Karpas-422 (cell line): Measurements from ENCODE around the gene ROR2. TPM values are rescaled to one million over a fixed set of nuclear protein-coding genes. Genes with fewer than 3 reads are reported as not detected.

Experiments used
- DNase-seq: peaks from one replicate; pipeline ENCODE4 v3.0.0-alpha.2; 2015
- H2AFZ ChIP-seq: fragments of 200-600 bp; sonication (generic); 2 replicates; pipeline ENCODE4 v1.6.1; 2014; ENCODE audit warnings: antibody characterized with exemption, low read length, mixed read lengths
- H3K27ac ChIP-seq: fragments of 200-600 bp; sonication (generic); 2 replicates; pipeline ENCODE4 v1.5.1; 2014; ENCODE audit warnings: mild to moderate bottlenecking, low read length, moderate library complexity
- H3K27me3 ChIP-seq: fragments of 200-600 bp; sonication (generic); 2 replicates; pipeline ENCODE4 v1.6.1; 2014; ENCODE audit warnings: low read length, mixed read lengths
- H3K36me3 ChIP-seq: fragments of 200-600 bp; sonication (generic); 2 replicates; pipeline ENCODE4 v1.6.1; 2014; ENCODE audit warnings: low read length, mixed read lengths; ENCODE audit not compliant: insufficient read depth
- H3K4me1 ChIP-seq: fragments of 200-600 bp; sonication (generic); 2 replicates; pipeline ENCODE4 v1.6.1; 2014; ENCODE audit warnings: mild to moderate bottlenecking, low read length, mixed read lengths
- H3K4me2 ChIP-seq: fragments of 200-600 bp; sonication (generic); 2 replicates; pipeline ENCODE4 v1.6.1; 2014; ENCODE audit warnings: low read length, low read depth, mild to moderate bottlenecking; ENCODE audit not compliant: poor library complexity, severe bottlenecking
- H3K4me3 ChIP-seq: fragments of 200-600 bp; sonication (generic); 2 replicates; pipeline ENCODE4 v1.5.1; 2014; ENCODE audit warnings: mild to moderate bottlenecking, antibody characterized with exemption, low read length, mixed read lengths
- H3K79me2 ChIP-seq: fragments of 200-600 bp; sonication (generic); 2 replicates; pipeline ENCODE4 v1.6.1; 2014; ENCODE audit warnings: mild to moderate bottlenecking, low read length, mixed read lengths
- H3K9ac ChIP-seq: fragments of 200-600 bp; sonication (generic); 2 replicates; pipeline ENCODE4 v1.6.0; 2014; ENCODE audit warnings: low read length
- H3K9me2 ChIP-seq: fragments of 200-600 bp; sonication (generic), shearing (Covaris generic); replicated peaks from 2 replicates; pipeline ENCODE4 v1.6.0; 2014; ENCODE audit warnings: mild to moderate bottlenecking, low read length, moderate library complexity; ENCODE audit not compliant: insufficient read depth
- H3K9me3 ChIP-seq: fragments of 300-700, 200-600 bp; sonication (generic); 2 replicates; pipeline ENCODE4 v1.6.1; 2014; ENCODE audit warnings: low read length, mixed read lengths
- H4K20me1 ChIP-seq: fragments of 200-600 bp; sonication (generic); 2 replicates; pipeline ENCODE4 v1.6.1; 2014; ENCODE audit warnings: mild to moderate bottlenecking, antibody characterized with exemption, low read length, low read depth; ENCODE audit not compliant: insufficient read depth
- total RNA-seq: library from RNA; depleted of rRNA; stranded (reverse); fragments of >200 nt; shearing (Covaris generic); gene quantifications from 2 replicates; pipeline ENCODE4 v1.2.3, GENCODE V29; 2014; ENCODE audit warnings: low replicate concordance

The ROR2 gene
- total RNA-seq, 1 experiment from 2014 or later: not detected

GRCh38 chr9:91899219-91899563 is 50.8 kb downstream of the ROR2 start:
- no peaks in the 10 kb centered on the region for H3K9me3 ChIP-seq
- H3K9ac ChIP-seq: no peak overlapping the region
- H3K36me3 ChIP-seq: no peaks in the 10 kb centered on the region
- no peaks in the 10 kb centered on the region for H3K9me2 ChIP-seq
- H3K4me2 ChIP-seq: peak overlapping the region; percentile 0
- no peak overlapping the region for H3K27ac ChIP-seq
- H3K79me2 ChIP-seq: no peaks in the 10 kb centered on the region
- no peaks in the 10 kb centered on the region for H4K20me1 ChIP-seq
- no peak overlapping the region for H3K4me3 ChIP-seq
- H3K27me3 ChIP-seq: no peaks in the 10 kb centered on the region
- DNase-seq: no peak
- peaks cover 41% of the 10 kb centered on the region for H3K4me1 ChIP-seq
- 0 out of 2 replicates have a peak overlapping the region, but pooled peaks have one; percentile 2 for H2AFZ ChIP-seq

- Histone ChIP-seq H3K79me2 (no peaks in the 10 kb centered on the region), H3K4me3 (no peak overlapping the region), H3K36me3 (no peaks in the 10 kb centered on the region), H2AFZ (peak overlapping the region; percentile 2; the same call in 1 of the 2 replicates), H3K27ac (no peak overlapping the region), H3K4me1 (peaks cover 46% of the 10 kb centered on the region), H3K9ac (no peak overlapping the region), H3K9me2 (no peaks in the 10 kb centered on the region), H4K20me1 (no peaks in the 10 kb centered on the region), H3K9me3 (no peaks in the 10 kb centered on the region), H3K4me2 (peak overlapping the region; percentile 0), H3K27me3 (no peaks in the 10 kb centered on the region)
- DNase-seq: peak; percentile 42
Observed at GRCh38 chr9:91898451-91899218, 51.4 kb downstream of the ROR2 start.

- no peak overlapping the region for H2AFZ ChIP-seq
- no peaks in the 10 kb centered on the region for H3K79me2 ChIP-seq
- H3K27ac ChIP-seq: no peak overlapping the region
- peaks cover 53% of the 10 kb centered on the region for H3K4me1 ChIP-seq
- H3K36me3 ChIP-seq: no peaks in the 10 kb centered on the region
- H3K4me2 ChIP-seq: no peak overlapping the region
- no peak overlapping the region for H3K4me3 ChIP-seq
- H4K20me1 ChIP-seq: no peaks in the 10 kb centered on the region
- H3K9me2 ChIP-seq: no peaks in the 10 kb centered on the region
- no peak for DNase-seq
- no peak overlapping the region for H3K9ac ChIP-seq
- no peaks in the 10 kb centered on the region for H3K27me3 ChIP-seq
- H3K9me3 ChIP-seq: no peaks in the 10 kb centered on the region
Observed at GRCh38 chr9:91897201-91897600, 52.8 kb downstream of the ROR2 start.

GRCh38 chr9:91896513-91897121 is 53.4 kb downstream of the ROR2 start:
- no peaks in the 10 kb centered on the region for H3K9me3 ChIP-seq
- no peaks in the 10 kb centered on the region for H3K9me2 ChIP-seq
- peaks cover 53% of the 10 kb centered on the region for H3K4me1 ChIP-seq
- no peaks in the 10 kb centered on the region for H3K79me2 ChIP-seq
- H3K36me3 ChIP-seq: no peaks in the 10 kb centered on the region
- no peaks in the 10 kb centered on the region for H3K27me3 ChIP-seq
- no peak overlapping the region for H3K4me3 ChIP-seq
- no peak overlapping the region for H2AFZ ChIP-seq
- H3K9ac ChIP-seq: no peak overlapping the region
- no peak overlapping the region for H3K27ac ChIP-seq
- H3K4me2 ChIP-seq: no peak overlapping the region
- H4K20me1 ChIP-seq: no peaks in the 10 kb centered on the region
- no peak for DNase-seq

- Histone ChIP-seq H4K20me1 (no peaks in the 10 kb centered on the region), H3K79me2 (no peaks in the 10 kb centered on the region), H3K27me3 (no peaks in the 10 kb centered on the region), H3K9me2 (no peaks in the 10 kb centered on the region), H3K9me3 (no peaks in the 10 kb centered on the region), H3K4me1 (peaks cover 53% of the 10 kb centered on the region), H3K4me2 (no peak overlapping the region), H3K9ac (no peak overlapping the region), H2AFZ (no peak overlapping the region), H3K27ac (no peak overlapping the region), H3K4me3 (no peak overlapping the region), H3K36me3 (no peaks in the 10 kb centered on the region)
- DNase-seq: no peak
Observed at GRCh38 chr9:91896097-91896496, 53.9 kb downstream of the ROR2 start.

- no peak overlapping the region for H3K4me3 ChIP-seq
- peaks cover 44% of the 10 kb centered on the region for H3K4me1 ChIP-seq
- H3K27ac ChIP-seq: no peak overlapping the region
- no peaks in the 10 kb centered on the region for H3K9me2 ChIP-seq
- no peaks in the 10 kb centered on the region for H3K36me3 ChIP-seq
- H3K9ac ChIP-seq: no peak overlapping the region
- no peaks in the 10 kb centered on the region for H3K79me2 ChIP-seq
- no peak overlapping the region for H2AFZ ChIP-seq
- no peaks in the 10 kb centered on the region for H3K27me3 ChIP-seq
- no peak overlapping the region for H3K4me2 ChIP-seq
- no peaks in the 10 kb centered on the region for H3K9me3 ChIP-seq
- DNase-seq: no peak
- no peaks in the 10 kb centered on the region for H4K20me1 ChIP-seq
Observed at GRCh38 chr9:91894536-91894935, 55.5 kb downstream of the ROR2 start.

GRCh38 chr9:91894023-91894422 is 56.0 kb downstream of the ROR2 start:
- H3K36me3 ChIP-seq: no peaks in the 10 kb centered on the region
- no peak for DNase-seq
- H2AFZ ChIP-seq: no peak overlapping the region

GRCh38 chr9:91891915-91892314 is 58.1 kb downstream of the ROR2 start:
- Histone ChIP-seq H3K9ac (no peak overlapping the region), H3K9me2 (no peaks in the 10 kb centered on the region)
- DNase-seq: no peak

More at GRCh38 chr9:91894023-91894422, 56.0 kb downstream of the ROR2 start:
- H3K4me3 ChIP-seq: no peak overlapping the region
- no peak overlapping the region for H3K4me2 ChIP-seq
- H3K9ac ChIP-seq: no peak overlapping the region
- no peaks in the 10 kb centered on the region for H3K9me2 ChIP-seq
- no peaks in the 10 kb centered on the region for H4K20me1 ChIP-seq
- H3K27ac ChIP-seq: no peak overlapping the region
- H3K79me2 ChIP-seq: no peaks in the 10 kb centered on the region
- H3K9me3 ChIP-seq: no peaks in the 10 kb centered on the region
- H3K4me1 ChIP-seq: peaks cover 40% of the 10 kb centered on the region
- H3K27me3 ChIP-seq: no peaks in the 10 kb centered on the region

More at GRCh38 chr9:91891915-91892314, 58.1 kb downstream of the ROR2 start:
- Histone ChIP-seq H3K79me2 (no peaks in the 10 kb centered on the region), H3K36me3 (no peaks in the 10 kb centered on the region), H4K20me1 (no peaks in the 10 kb centered on the region), H3K4me1 (peaks cover 22% of the 10 kb centered on the region), H2AFZ (no peak overlapping the region), H3K4me2 (no peak overlapping the region), H3K4me3 (no peak overlapping the region), H3K27ac (no peak overlapping the region), H3K27me3 (no peaks in the 10 kb centered on the region), H3K9me3 (no peaks in the 10 kb centered on the region)
